Measurements from ENCODE around the gene CELF5. TPM values are rescaled to one million over a fixed set of nuclear protein-coding genes. Genes with fewer than 3 reads are reported as not detected.

The CELF5 gene
- polyA plus RNA-seq (2013, experiment 1 of 4) = 15.4 TPM
- 16.1 TPM for polyA plus RNA-seq (2013, experiment 2 of 4)
- 13.9 TPM for polyA plus RNA-seq (2013, experiment 3 of 4)
- polyA plus RNA-seq (2013, experiment 4 of 4) = 13.3 TPM

DNA sequence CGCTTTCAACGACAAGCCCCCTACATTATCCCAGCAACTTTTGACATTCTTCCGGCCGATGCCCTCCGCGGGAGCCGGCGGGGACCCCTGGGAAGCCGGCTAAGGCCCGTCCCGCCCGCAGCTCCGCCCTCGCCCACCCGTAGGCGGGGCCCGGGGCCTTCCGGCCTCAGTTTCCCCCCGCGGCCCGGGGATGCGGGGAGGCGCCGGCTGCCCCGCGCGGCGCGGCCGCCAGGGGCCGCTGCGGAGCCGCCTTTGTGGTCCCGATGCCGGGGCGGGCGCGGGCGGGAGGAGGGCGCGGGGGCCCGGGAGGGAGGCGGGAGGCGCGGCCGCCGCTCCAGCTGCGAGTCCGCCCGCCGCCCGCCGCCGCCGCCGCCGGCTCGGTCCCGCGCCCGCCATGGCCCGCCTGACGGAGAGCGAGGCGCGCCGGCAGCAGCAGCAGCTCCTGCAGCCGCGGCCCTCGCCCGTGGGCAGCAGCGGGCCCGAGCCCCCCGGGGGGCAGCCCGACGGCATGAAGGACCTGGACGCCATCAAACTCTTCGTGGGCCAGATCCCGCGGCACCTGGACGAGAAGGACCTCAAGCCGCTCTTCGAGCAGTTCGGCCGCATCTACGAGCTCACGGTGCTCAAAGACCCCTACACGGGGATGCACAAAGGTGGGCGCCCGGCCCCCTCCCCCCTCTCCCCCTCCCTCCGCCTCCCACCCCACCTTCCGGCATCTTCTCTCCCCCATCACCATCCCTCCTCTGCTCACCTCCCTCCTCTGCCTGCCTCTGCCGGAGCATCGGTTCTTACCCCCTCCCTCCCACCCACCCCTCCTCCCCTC, at the start of gene CELF5:
CELF5 (plus strand) TSS at position 316 of the 823 bp plus-strand sequence; CDS start at position 395, 79 bp downstream.
- H3K4me3 ChIP-seq (ENCODE audit: insufficient read depth, low read depth, low read length) = peak within 1 kb of the TSS; percentile 52
- H3K27me3 ChIP-seq (ENCODE audit: control insufficient read depth, insufficient read depth, low read length, poor library complexity, severe bottlenecking) = peaks cover 26% of the 10 kb centered on the region
- no peak within 1 kb of the TSS for H3K27ac ChIP-seq (ENCODE audit: insufficient read depth, low read depth, low read length, poor library complexity, severe bottlenecking)
- no peaks in the 10 kb centered on the region for H3K9me3 ChIP-seq (ENCODE audit: control insufficient read depth, low read length)
- WGBS, 2 experiments = 2% methylated on average over 93 of the region's 94 CpGs
- H3K4me1 ChIP-seq (ENCODE audit: control insufficient read depth, insufficient read depth, low read length) = peaks cover 12% of the 10 kb centered on the region
- H3K36me3 ChIP-seq (ENCODE audit: control insufficient read depth, insufficient read depth, low read length) = no peaks in the 10 kb centered on the region

DNA sequence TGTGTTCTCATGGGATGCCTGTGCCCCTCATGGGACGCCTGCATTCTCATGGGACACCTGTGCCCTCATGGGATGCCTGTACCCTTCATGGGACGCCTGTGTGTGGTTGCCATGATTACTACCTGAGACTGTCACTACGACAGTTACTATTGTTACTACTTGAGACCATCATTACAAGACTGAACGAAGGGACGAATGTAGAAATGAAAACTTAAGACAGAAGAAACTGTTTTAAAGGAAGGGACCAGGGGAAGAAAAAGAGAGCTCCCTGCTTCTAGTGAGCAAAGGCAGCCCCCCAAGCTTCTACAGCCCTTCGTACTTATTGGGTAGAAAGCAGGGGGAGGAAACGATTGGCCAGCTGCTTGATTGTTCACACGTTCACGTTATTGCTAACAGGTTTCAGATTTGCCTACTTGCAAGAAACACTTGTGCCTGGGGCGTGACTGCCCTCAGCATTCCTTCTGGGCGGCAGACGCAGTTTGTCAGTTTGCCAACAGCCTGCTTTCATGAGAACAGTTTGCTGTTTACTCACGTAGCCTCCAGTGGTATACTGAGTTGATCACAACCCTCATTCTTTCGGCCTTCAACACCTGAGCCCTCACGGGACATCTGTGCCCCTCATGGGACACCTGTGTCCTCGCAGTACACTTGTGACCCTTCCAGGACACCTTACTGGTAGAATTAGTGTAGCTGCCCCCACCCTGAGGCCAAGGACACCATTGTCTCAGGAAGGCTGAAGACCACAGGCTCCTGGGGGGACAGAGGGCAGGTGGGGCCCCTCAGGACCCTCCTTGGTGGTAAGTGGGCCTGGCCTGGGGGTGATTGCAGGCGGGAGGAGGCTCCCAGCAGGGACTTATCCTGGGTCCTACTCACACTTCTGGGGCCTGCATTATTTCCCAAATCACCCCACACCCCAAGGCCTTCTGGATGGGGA, 48.4 kb upstream of the CELF5 start:
- H3K27ac ChIP-seq (ENCODE audit: insufficient read depth, low read depth, low read length, poor library complexity, severe bottlenecking) = no peak overlapping the region
- no peaks in the 10 kb centered on the region for H3K27me3 ChIP-seq (ENCODE audit: control insufficient read depth, insufficient read depth, low read length, poor library complexity, severe bottlenecking)
- H3K9me3 ChIP-seq (ENCODE audit: control insufficient read depth, low read length) = no peaks in the 10 kb centered on the region
- no peaks in the 10 kb centered on the region for H3K4me1 ChIP-seq (ENCODE audit: control insufficient read depth, insufficient read depth, low read length)
- H3K4me3 ChIP-seq (ENCODE audit: insufficient read depth, low read depth, low read length) = no peak overlapping the region
- 80 to 84% methylated on average over 17 of the region's 17 CpGs for WGBS, 2 experiments
- no peaks in the 10 kb centered on the region for H3K36me3 ChIP-seq (ENCODE audit: control insufficient read depth, insufficient read depth, low read length)

- 84 to 88% methylated on average over 11 of the region's 11 CpGs for WGBS, 2 experiments
- Histone ChIP-seq H3K27me3 (ENCODE audit: control insufficient read depth, insufficient read depth, low read length, poor library complexity, severe bottlenecking) (no peaks in the 10 kb centered on the region), H3K9me3 (ENCODE audit: control insufficient read depth, low read length) (no peaks in the 10 kb centered on the region), H3K4me3 (ENCODE audit: insufficient read depth, low read depth, low read length) (no peak overlapping the region), H3K4me1 (ENCODE audit: control insufficient read depth, insufficient read depth, low read length) (no peaks in the 10 kb centered on the region), H3K36me3 (ENCODE audit: control insufficient read depth, insufficient read depth, low read length) (no peaks in the 10 kb centered on the region), H3K27ac (ENCODE audit: insufficient read depth, low read depth, low read length, poor library complexity, severe bottlenecking) (no peak overlapping the region)
These were observed 47.6 kb upstream of the CELF5 start for GRCh38 chr19:3176715-3177501.

- no peaks in the 10 kb centered on the region for H3K36me3 ChIP-seq (ENCODE audit: control insufficient read depth, insufficient read depth, low read length)
- H3K4me1 ChIP-seq (ENCODE audit: control insufficient read depth, insufficient read depth, low read length) = no peaks in the 10 kb centered on the region
- no peak within 1 kb of the TSS for H3K27ac ChIP-seq (ENCODE audit: insufficient read depth, low read depth, low read length, poor library complexity, severe bottlenecking)
- no peak within 1 kb of the TSS for H3K4me3 ChIP-seq (ENCODE audit: insufficient read depth, low read depth, low read length)
- no peaks in the 10 kb centered on the region for H3K9me3 ChIP-seq (ENCODE audit: control insufficient read depth, low read length)
- H3K27me3 ChIP-seq (ENCODE audit: control insufficient read depth, insufficient read depth, low read length, poor library complexity, severe bottlenecking) = no peaks in the 10 kb centered on the region
- 94% methylated on average over 42 of the region's 42 CpGs for WGBS, 2 experiments
These were observed 46.0 kb upstream of the CELF5 start, which contains the start of gene S1PR4 for GRCh38 chr19:3178377-3178972. TSS of gene S1PR4 (plus strand) at chr19:3178769. CDS start at chr19:3178793, 24 bp downstream.

DNA sequence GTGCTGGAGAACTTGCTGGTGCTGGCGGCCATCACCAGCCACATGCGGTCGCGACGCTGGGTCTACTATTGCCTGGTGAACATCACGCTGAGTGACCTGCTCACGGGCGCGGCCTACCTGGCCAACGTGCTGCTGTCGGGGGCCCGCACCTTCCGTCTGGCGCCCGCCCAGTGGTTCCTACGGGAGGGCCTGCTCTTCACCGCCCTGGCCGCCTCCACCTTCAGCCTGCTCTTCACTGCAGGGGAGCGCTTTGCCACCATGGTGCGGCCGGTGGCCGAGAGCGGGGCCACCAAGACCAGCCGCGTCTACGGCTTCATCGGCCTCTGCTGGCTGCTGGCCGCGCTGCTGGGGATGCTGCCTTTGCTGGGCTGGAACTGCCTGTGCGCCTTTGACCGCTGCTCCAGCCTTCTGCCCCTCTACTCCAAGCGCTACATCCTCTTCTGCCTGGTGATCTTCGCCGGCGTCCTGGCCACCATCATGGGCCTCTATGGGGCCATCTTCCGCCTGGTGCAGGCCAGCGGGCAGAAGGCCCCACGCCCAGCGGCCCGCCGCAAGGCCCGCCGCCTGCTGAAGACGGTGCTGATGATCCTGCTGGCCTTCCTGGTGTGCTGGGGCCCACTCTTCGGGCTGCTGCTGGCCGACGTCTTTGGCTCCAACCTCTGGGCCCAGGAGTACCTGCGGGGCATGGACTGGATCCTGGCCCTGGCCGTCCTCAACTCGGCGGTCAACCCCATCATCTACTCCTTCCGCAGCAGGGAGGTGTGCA, 45.3 kb upstream of the CELF5 start:
- no peaks in the 10 kb centered on the region for H3K36me3 ChIP-seq (ENCODE audit: control insufficient read depth, insufficient read depth, low read length)
- 93% methylated on average over 52 of the region's 52 CpGs for WGBS, 2 experiments
- H3K27ac ChIP-seq (ENCODE audit: insufficient read depth, low read depth, low read length, poor library complexity, severe bottlenecking) = no peak overlapping the region
- no peaks in the 10 kb centered on the region for H3K9me3 ChIP-seq (ENCODE audit: control insufficient read depth, low read length)
- no peaks in the 10 kb centered on the region for H3K27me3 ChIP-seq (ENCODE audit: control insufficient read depth, insufficient read depth, low read length, poor library complexity, severe bottlenecking)
- H3K4me1 ChIP-seq (ENCODE audit: control insufficient read depth, insufficient read depth, low read length) = no peaks in the 10 kb centered on the region
- no peak overlapping the region for H3K4me3 ChIP-seq (ENCODE audit: insufficient read depth, low read depth, low read length)

DNA sequence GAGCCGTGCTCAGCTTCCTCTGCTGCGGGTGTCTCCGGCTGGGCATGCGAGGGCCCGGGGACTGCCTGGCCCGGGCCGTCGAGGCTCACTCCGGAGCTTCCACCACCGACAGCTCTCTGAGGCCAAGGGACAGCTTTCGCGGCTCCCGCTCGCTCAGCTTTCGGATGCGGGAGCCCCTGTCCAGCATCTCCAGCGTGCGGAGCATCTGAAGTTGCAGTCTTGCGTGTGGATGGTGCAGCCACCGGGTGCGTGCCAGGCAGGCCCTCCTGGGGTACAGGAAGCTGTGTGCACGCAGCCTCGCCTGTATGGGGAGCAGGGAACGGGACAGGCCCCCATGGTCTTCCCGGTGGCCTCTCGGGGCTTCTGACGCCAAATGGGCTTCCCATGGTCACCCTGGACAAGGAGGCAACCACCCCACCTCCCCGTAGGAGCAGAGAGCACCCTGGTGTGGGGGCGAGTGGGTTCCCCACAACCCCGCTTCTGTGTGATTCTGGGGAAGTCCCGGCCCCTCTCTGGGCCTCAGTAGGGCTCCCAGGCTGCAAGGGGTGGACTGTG, 44.6 kb upstream of the CELF5 start:
- Histone ChIP-seq H3K9me3 (ENCODE audit: control insufficient read depth, low read length) (no peaks in the 10 kb centered on the region), H3K27ac (ENCODE audit: insufficient read depth, low read depth, low read length, poor library complexity, severe bottlenecking) (no peak overlapping the region), H3K4me1 (ENCODE audit: control insufficient read depth, insufficient read depth, low read length) (no peaks in the 10 kb centered on the region), H3K36me3 (ENCODE audit: control insufficient read depth, insufficient read depth, low read length) (no peaks in the 10 kb centered on the region), H3K4me3 (ENCODE audit: insufficient read depth, low read depth, low read length) (no peak overlapping the region), H3K27me3 (ENCODE audit: control insufficient read depth, insufficient read depth, low read length, poor library complexity, severe bottlenecking) (no peaks in the 10 kb centered on the region)
- WGBS, 2 experiments = 93 to 95% methylated on average over 31 of the region's 31 CpGs

- peaks cover 4% of the 10 kb centered on the region for H3K36me3 ChIP-seq (ENCODE audit: control insufficient read depth, insufficient read depth, low read length)
- H3K27ac ChIP-seq (ENCODE audit: insufficient read depth, low read depth, low read length, poor library complexity, severe bottlenecking) = no peak overlapping the region
- WGBS, 2 experiments = 85 to 88% methylated on average over 13 of the region's 13 CpGs
- no peak overlapping the region for H3K4me3 ChIP-seq (ENCODE audit: insufficient read depth, low read depth, low read length)
- H3K4me1 ChIP-seq (ENCODE audit: control insufficient read depth, insufficient read depth, low read length) = peaks cover 12% of the 10 kb centered on the region
- no peaks in the 10 kb centered on the region for H3K27me3 ChIP-seq (ENCODE audit: control insufficient read depth, insufficient read depth, low read length, poor library complexity, severe bottlenecking)
- H3K9me3 ChIP-seq (ENCODE audit: control insufficient read depth, low read length) = no peaks in the 10 kb centered on the region
These were observed 40.5 kb upstream of the CELF5 start for GRCh38 chr19:3183721-3184641.

GRCh38 chr19:3184847-3185460, 39.5 kb upstream of the CELF5 start:
- Histone ChIP-seq H3K9me3 (ENCODE audit: control insufficient read depth, low read length) (no peaks in the 10 kb centered on the region), H3K36me3 (ENCODE audit: control insufficient read depth, insufficient read depth, low read length) (peaks cover 4% of the 10 kb centered on the region), H3K4me1 (ENCODE audit: control insufficient read depth, insufficient read depth, low read length) (peaks cover 12% of the 10 kb centered on the region), H3K27me3 (ENCODE audit: control insufficient read depth, insufficient read depth, low read length, poor library complexity, severe bottlenecking) (no peaks in the 10 kb centered on the region), H3K4me3 (ENCODE audit: insufficient read depth, low read depth, low read length) (peak overlapping the region; percentile 96), H3K27ac (ENCODE audit: insufficient read depth, low read depth, low read length, poor library complexity, severe bottlenecking) (no peak overlapping the region)
- WGBS, 2 experiments = 20% methylated on average over 14 of the region's 14 CpGs

Data from ectodermal cell (in vitro differentiated cells).